ENCODE measurements around the gene DPH2. TPM values are rescaled to one million over a fixed set of nuclear protein-coding genes. Genes with fewer than 3 reads are reported as not detected.
A peak's percentile ranks its signal among the peaks of the same experiment; 100 is the strongest.

Gene DPH2
- total RNA-seq, 1 donor, result 32.6 TPM

DNA sequence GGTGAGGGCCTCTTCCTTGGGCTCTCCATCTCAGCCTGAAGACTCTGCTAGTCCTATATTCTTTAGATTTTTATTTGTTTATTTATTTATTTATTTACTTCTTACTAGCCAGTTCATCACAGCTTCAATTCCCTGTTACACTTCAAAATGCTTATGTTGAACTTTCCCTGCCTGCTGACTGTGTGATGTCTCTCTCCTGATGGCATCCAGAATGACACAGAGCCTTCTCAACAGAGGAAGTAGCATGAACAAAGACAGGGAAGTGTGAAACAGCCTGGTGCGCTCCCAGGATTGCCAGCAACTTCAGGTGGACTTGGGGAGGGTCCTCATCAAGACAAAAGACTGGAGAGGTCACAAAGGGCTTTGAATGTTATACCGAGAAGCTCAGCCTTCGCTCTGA, 27.4 kb upstream of the DPH2 start:
- DNase-seq (ENCODE audit: low read depth in 2 of 3, low spot score in 2 of 3), result no peak

DNA sequence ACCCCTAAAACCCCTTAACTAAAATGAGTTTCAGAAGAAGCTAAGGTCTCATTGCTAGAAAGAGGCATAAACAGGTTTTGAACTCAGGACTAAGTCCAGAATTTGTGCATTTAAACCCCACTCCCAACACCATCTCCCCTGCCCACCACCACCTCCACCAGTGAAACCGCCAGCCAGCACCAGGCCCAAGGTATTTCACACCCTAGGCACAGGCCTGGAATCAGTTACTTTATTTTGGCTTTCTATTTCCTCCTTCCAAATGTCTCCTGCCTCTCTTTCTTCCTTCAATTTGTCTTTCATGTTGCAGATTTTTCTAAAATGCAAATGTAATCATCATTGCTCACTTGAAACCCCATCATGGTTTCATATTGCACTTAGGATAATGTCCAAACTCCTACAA, 24.9 kb upstream of the DPH2 start:
- no peak for DNase-seq (ENCODE audit: low read depth in 2 of 3, low spot score in 2 of 3)

DNA sequence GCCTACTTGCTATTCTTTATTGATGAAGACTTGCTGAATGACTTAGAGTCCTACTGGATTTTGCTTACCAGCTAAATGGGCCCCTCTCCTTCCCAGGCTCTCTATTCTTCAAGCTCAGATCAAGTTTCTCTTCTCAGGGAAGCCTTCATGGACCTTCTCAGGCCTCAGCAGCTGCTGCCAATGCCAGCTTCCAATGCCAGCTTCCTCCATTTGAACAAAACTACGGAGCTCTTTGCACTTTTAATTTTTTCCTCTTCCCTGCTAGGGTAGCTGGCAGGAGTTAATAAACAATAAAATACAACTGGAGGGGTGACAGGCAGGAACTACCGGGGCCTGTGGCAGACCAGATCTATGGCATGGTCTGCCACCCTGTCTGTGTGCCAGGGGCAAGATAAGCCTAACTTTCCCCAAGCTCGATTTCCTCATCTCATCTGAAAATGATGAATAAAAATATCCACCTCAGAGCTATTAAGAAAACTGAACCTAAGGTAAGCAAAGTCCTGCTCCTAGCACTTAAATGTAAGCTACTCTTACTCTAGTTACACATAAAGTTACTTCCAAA, 24.1 kb upstream of the DPH2 start:
- DNase-seq (ENCODE audit: low read depth in 2 of 3, low spot score in 2 of 3), result peak in 1 of 3 donors; percentile 47

DNA sequence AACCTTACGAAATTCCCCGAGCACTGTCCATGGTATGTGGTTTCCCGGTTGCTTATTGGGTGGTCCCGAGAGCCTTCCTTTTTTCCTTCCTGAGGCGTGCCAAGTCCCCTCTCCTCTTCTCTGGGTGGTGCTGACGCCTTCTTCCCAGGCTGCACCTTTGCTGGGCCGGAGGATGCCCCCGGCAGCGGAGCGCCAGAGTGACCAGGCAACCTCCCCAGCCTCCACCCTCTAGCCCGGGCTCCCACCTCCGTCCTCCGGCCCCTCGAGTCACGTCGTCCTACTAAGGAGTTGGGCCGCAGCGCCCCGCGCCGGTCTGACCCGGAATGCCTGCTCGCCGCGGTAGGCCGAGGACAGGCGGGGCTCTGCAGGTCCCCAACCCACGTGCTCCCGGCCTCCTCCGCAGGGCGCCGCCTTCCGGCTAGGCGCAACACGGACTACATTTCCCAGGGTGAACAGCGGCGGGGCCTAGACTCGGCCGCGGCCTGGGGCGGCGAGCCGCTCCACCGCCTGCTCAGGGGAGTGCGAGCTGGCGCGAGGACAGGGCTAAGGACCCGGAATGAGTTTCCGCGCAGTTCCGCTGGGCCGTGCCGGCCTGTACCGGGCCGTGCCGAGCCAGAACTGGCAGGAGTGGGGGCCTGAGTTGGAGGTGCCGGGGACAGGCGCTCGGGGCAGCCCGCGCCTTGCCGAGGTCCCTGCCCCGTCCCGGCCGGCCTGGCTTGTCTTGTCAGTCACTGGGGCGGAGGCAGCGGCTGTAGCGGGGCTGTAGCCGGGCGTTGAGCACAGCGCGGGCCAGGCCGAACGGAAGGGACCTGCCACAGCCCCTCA, 23.4 kb upstream of the DPH2 start, which contains the start of gene IPO13:
Gene IPO13, plus strand, starts transcription at position 715 of the 825 bp plus-strand sequence. CDS start 651 bp downstream, outside the sequence.
- DNase-seq (ENCODE audit: low read depth in 2 of 3, low spot score in 2 of 3), result peak; percentile 96

DNA sequence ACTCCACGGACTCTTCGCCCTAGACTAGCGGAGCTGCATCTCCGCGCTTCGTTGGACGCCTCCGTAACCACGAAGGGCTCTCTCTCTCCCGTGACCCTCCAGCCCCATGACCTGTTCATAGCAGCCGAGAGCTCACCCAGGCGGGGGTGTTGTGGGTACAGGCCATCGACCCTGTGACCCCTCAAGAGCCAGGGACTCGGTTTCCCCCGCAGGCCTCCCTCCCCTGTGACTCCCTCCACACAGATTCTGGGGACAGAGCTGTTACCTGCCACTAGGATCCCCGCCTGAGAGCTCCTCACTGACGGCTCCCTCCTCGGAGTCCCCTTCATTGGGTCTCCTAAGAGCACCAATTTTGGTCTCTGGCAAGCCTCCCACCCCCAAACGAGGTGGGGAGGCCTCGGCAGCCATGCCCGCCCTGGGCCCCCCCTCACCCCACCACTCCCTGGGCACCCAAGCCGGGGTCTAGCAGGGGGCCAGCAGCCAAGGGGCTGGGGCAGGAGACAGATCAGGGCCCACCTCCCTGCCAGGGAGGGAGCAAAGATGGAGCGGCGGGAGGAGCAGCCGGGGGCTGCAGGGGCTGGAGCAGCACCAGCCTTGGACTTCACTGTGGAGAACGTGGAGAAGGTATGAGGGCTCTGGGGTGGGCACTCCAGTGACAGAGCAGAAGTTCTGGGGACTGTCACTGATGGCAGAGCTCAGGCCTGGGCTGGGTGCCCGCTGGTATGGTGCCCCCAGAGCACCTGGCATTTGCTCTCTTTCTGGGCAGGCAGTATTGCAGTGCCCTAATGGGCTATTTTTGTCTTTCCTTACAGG, 22.5 kb upstream of the DPH2 start:
- no peak for DNase-seq (ENCODE audit: low read depth in 2 of 3, low spot score in 2 of 3)

DNA sequence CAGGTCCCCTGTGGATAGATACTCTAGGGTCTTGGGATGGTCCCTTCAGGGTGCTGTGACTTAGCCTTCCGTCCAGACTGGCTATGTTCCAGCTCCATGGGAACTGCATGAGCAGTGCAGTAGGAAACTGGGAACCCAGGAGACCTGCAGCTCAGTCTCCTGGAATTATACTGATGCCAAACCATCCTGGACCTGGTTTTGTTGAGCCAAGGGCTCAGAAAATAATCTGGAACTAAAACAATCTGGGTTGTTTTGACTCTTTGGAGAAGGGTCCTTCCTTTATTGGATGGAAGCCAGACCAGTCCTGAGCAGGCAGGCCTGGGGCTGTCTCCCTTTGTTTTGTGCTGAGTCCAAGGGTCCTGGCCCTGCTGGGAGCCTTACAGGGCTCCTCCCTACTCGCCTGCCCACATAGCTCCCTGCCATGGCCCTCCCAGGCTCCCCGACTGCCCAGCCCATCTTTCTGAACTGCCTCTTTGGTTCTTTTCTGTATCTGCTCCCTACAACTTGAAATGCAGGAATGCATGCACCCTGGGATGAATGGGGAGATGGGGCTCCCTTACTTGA, 21.9 kb upstream of the DPH2 start:
- no peak for DNase-seq (ENCODE audit: low read depth in 2 of 3, low spot score in 2 of 3)

DNA sequence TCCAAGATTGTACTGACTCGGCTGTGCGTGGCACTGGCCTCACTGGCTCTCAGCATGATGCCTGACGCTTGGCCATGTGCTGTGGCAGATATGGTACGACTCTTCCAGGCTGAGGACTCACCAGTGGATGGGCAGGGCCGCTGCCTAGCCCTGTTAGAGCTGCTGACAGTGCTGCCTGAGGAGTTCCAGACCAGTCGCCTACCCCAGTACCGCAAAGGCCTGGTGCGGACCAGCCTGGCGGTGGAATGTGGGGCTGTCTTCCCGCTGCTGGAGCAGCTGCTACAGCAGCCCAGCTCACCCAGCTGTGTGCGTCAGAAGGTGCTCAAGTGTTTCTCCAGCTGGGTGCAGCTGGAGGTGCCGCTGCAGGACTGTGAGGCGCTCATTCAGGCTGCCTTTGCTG, 20.1 kb upstream of the DPH2 start:
- DNase-seq (ENCODE audit: low read depth in 2 of 3, low spot score in 2 of 3), result no peak

DNA sequence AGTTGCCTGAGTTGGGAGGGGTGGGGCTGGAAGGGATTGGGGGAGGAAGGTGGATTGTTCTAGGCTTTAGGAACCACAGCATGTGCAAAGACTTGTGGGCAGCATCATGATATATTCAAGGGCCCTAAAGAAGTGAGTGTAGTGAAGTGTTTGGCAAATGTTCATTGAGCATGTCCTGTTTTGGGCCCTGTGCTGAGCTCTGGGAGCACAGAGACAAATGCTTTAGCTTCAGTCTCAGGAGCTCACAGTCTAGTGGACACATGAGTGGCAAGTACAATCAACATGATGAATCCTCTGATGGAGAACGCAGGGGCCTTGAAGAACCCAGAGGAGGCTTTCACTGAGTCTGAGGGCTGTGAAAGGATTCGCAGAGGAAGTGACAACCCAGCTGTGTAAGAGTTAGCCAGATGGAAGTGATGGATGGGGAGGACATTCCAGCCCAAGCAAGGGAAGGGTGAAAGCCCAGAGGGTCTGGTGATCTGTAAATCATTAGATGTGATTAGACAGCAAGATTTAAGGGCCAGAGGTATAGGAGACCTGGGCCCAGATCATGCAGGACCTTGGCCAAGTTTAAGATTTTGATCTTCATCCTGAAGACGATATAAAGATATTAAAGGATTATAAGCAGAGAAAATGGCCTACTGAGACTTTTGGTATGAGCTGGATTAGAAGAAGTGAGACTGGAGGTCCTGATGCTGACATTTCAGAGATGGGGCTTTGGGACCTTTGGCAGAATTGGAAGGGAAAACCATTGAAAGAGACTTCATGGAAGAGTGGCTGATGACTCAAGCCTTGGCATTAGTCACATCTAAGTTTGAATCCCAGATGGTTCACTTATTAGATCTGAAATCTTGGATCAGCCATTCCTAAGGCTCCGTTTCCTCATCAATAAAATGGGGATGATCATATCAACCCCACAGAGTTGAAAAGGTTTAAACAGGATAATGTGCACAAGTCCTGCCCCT, 18.5 kb upstream of the DPH2 start:
- no peak for DNase-seq (ENCODE audit: low read depth in 2 of 3, low spot score in 2 of 3)

DNA sequence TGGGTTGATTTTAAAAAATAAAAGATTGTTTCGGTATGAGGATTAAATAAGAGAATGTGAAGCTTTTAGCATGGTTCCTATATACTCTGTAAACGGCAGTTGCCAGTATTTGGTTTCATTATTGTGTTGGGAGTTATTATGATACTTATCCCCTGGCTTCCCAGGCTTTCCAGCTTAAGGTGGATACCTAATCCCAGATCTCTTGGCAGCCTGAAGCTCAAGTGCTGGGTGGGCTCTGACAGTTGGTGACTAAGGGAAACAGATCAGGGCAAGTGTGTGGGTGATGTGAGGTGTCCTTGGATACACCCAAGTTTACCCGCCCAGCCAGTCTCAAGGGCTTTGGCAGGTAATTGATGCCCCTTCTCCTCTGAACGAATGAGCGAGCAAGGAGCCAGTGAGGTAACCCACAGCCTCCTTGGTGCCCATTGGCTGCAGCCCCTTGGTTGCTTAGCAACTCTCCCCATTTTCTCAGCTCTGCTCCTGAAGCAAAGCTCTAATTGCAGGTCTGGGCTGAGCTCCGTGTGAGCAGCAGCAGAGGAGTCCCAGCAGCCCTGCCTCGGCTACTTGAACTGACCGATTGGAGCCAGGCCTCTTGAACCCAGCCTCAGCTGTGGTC, 17.0 kb upstream of the DPH2 start:
- DNase-seq (ENCODE audit: low read depth in 2 of 3, low spot score in 2 of 3), result no peak

DNA sequence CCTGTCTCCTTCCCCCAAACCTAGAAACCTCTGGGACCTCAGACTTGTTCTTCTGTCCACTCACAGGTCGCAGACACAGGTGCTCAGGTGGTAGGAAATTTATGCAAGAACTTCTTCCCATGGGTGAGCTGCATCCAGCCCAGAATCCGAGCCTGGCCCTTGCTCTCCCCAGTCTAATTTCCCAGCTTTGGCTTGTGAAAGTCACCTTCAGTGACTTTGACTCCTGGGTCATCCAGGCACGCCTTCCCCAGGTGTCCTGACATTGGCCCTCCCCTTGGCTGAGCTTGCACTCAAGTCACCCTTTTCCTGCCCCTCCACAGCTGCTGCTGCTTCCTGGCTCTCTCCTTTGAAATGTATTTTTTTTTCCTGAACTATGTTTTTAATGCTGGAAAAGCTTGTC, 16.4 kb upstream of the DPH2 start:
- DNase-seq (ENCODE audit: low read depth in 2 of 3, low spot score in 2 of 3), result no peak

DNA sequence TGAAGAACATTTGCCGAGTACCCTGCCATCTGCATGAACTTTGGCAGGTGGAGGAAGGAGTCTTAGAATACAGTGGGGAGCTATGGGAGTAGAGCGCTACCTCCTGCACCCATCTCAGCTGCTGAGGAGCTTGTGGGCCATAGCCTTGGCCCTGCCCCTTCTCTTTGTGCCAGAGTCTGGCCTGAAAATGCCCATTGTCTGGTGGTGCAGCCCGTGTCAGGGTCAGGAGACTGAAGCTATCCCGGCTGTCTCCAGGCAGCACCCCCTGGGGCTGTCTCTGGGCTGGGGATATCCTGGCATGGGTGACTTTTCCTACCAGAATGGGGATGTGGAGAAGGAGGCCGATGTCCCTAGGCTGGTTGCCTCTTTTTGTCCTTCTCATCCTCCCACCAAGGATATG, 15.8 kb upstream of the DPH2 start:
- DNase-seq (ENCODE audit: low read depth in 2 of 3, low spot score in 2 of 3), result no peak

DNA sequence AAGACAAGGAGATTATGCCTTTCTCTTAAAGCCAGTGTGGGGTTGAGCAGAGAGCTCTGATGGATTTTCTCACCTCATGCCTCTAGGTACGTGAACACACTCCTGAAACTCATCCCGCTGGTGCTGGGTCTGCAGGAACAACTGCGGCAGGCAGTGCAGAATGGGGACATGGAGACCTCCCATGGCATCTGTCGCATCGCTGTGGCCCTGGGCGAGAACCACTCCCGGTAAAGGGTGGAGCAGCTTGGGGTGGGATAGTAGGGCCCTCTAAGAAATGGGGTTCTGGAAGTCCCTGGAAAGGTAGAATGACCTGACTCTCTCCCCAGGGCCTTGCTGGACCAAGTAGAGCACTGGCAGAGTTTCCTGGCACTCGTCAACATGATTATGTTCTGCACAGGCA, 13.6 kb upstream of the DPH2 start:
- DNase-seq (ENCODE audit: low read depth in 2 of 3, low spot score in 2 of 3), result no peak

DNA sequence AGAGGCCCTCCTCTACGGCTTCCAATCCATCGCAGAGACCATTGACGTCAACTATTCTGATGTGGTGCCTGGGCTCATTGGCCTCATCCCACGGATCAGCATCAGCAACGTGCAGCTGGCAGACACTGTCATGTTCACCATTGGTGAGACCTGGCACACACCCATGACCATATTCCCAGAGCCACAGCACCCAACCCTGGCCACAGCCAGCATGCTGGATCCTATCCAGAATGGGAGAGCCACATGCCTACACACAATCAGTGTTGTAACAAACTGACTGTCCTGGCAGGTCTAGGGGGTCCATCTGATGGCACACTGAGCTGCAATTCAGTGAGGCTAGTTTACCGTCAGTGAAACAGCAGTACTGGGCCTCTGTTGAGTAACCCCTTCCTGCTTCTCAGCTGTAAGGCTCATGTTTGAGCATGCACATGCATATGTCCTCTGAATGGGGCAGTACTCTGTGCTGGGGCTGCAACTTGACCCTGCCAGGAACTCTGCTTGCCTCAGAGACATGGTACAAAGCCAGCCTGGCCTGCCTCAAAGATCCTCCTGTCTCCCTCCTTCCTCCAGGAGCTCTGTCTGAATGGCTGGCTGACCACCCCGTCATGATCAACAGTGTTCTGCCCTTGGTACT, 12.3 kb upstream of the DPH2 start:
- DNase-seq (ENCODE audit: low read depth in 2 of 3, low spot score in 2 of 3), result no peak

DNA sequence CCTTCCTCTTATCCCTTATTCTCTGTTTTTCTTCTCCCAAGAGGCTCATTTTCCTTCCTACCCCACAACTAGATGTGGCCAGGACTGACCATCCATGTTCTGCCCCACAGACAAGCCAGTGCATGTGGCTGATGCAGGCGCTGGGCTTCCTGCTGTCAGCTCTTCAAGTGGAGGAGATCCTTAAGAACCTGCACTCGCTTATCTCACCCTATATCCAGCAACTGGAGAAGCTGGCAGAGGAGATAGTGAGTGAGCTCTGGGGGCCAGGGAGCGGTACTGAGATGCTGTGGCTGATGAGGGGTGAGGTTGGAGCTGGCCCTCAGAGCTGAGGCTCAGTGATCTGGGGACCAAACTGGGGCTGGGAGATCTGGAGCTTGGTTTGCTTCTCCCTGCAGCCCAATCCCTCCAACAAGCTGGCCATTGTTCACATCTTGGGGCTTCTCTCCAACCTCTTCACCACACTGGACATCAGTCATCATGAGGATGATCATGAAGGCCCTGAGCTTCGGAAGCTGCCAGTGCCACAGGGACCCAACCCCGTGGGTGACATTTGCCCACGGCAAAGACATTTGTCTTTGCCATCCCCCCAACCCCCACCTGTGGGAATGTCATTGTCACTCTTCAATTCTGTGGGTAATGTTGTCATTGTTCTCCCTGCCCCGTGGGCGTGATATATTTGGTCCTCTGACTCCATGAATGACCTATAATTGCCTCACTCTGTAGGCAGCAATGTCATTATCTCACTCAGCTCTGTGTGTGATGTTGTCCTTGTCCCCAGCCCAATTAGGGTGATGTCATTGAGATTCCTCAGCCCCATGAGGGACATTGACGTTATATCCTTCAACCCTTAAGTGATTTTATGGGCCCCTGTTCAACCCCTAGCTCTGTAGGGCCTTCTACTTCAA, 11.2 kb upstream of the DPH2 start:
- no peak for DNase-seq (ENCODE audit: low read depth in 2 of 3, low spot score in 2 of 3)

DNA sequence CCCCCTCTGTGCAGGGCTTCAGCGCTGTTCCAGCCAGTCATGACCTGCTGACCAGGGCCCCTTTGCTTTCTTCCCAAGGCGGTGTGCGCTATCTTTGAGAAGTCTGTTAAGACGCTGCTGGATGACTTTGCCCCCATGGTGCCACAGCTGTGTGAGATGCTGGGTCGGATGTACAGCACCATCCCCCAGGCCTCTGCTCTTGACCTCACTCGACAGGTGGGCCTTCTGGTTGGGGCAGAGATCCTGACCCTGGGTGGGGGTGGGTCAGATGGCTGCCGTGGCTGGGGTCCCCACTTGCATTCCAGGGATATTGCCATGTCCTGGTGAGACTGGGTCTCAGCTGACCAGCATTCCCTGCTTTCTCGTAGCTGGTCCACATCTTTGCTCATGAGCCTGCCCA, 9.0 kb upstream of the DPH2 start:
- DNase-seq (ENCODE audit: low read depth in 2 of 3, low spot score in 2 of 3), result no peak

DNA sequence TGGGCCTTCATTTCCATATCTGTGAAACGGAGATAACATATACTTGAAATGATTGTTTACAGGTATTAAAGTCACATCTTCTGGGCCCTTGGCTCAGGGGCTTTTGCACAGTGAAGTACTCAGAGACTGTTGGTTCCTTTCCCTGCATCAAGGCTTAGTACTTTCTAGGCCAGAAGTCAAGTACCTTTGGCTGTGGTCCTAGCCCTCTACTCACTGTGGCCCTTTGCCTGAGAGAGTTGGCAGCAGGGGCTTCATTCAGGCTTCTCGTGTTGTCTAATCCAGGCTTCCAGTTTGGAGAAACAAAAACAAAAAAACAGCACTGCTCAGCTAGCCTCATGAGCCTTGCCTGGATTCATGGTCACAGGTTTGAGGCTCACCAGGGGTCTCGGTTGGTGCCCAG, 8.1 kb upstream of the DPH2 start:
- no peak for DNase-seq (ENCODE audit: low read depth in 2 of 3, low spot score in 2 of 3)

DNA sequence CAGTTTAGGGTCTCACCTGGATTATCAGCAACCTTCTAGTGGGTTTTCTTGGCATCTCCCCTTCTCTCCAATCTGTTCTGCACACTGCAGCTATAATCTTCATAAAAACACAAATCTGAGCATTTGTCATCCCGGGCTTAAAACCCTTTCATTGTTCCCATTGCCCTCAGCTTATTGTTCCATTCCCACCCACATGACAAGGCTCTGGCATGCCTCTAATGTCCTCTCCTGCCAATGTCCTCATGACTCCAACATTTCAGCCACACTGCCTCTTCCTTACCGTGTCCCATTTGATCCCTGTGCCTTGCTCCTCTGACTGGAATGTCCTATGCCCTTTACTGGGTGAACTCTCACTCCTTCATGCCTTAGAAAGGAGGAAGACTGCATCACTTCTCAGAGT, 7.5 kb upstream of the DPH2 start:
- no peak for DNase-seq (ENCODE audit: low read depth in 2 of 3, low spot score in 2 of 3)

DNA sequence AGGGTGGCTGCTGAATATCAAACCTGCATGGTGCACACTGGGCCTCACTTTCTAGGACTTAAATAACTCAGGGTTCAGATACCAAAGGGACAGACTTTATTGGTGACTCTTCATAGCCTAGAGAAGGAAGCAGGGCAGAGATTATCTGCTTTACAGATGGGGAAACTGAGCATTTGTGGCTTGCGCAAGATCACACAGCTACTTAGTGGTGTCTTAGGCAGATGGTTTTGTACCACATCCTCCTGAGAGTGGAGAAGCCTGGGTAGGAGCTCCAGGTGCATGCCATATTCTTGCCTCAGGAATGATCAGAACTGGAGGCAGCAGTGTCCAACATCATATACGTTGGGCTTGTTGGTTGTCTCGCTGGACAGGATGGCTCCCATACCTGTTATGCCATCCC, 6.8 kb upstream of the DPH2 start:
- DNase-seq (ENCODE audit: low read depth in 2 of 3, low spot score in 2 of 3), result no peak
